ENCODE data around the gene IDH3B.
"Not testable (repeated sequence)": the region's sequence is repeated elsewhere in the genome, so short reads cannot be mapped to it uniquely, and the experiment has no call there.

IDH3B gene

GRCh38 chr20:2663887-2664719 is at the start of gene IDH3B:
Gene IDH3B, minus strand, starts transcription at chr20:2664216. Its CDS starts 28 bp downstream, at chr20:2664188.
- peak; percentile 88 for DNase-seq

- DNase-seq = no peak
These were observed 49.3 kb upstream of the IDH3B start for GRCh38 chr20:2713285-2713684.

GRCh38 chr20:2709205-2709981 is 45.4 kb upstream of the IDH3B start:
- DNase-seq = no peak

- DNase-seq = no peak
These were observed 44.6 kb upstream of the IDH3B start for GRCh38 chr20:2708665-2709064.

GRCh38 chr20:2708073-2708415 is 44.0 kb upstream of the IDH3B start:
- no peak for DNase-seq

- no peak for DNase-seq
These were observed 43.5 kb upstream of the IDH3B start for GRCh38 chr20:2707353-2708072.

GRCh38 chr20:2706688-2707352 is 42.8 kb upstream of the IDH3B start:
- DNase-seq = no peak

- no peak for DNase-seq
These were observed 42.1 kb upstream of the IDH3B start for GRCh38 chr20:2705931-2706645.

- DNase-seq = no peak
These were observed 39.9 kb upstream of the IDH3B start for GRCh38 chr20:2703716-2704475.

GRCh38 chr20:2701671-2702081 is 37.7 kb upstream of the IDH3B start:
- DNase-seq = no peak

GRCh38 chr20:2700913-2701620 is 37.1 kb upstream of the IDH3B start:
- DNase-seq = no peak

GRCh38 chr20:2699775-2700413 is 35.9 kb upstream of the IDH3B start:
- no peak for DNase-seq

- no peak for DNase-seq
These were observed 34.9 kb upstream of the IDH3B start for GRCh38 chr20:2698912-2699311.

GRCh38 chr20:2698186-2698817 is 34.3 kb upstream of the IDH3B start:
- no peak for DNase-seq

GRCh38 chr20:2697768-2698167 is 33.8 kb upstream of the IDH3B start:
- DNase-seq = no peak

GRCh38 chr20:2696646-2697045 is 32.6 kb upstream of the IDH3B start:
- DNase-seq = no peak

- not testable (repeated sequence) for DNase-seq
These were observed 32.0 kb upstream of the IDH3B start for GRCh38 chr20:2695984-2696525.

- no peak for DNase-seq
These were observed 31.4 kb upstream of the IDH3B start for GRCh38 chr20:2695206-2695983.

GRCh38 chr20:2694519-2694918 is 30.5 kb upstream of the IDH3B start:
- DNase-seq = no peak

All from activated T-cell treated with anti-CD3 and anti-CD28 coated beads for 4 hours (primary cell).